GM19239 (cell line): Measurements from ENCODE around the gene DOCK4.

Experiments
- DNase-seq: peaks from one replicate; pipeline ENCODE4 v3.0.0; 2011; ENCODE audit warnings: low spot score; ENCODE audit not compliant: insufficient read length
- FAIRE-seq: peaks from 2 replicates; lab custom pipeline; 2011; peaks lifted over from hg19 to GRCh38; lab: Jason Lieb, UNC

Gene DOCK4

GRCh38 chr7:111730476-111731300 lies 475.5 kb downstream of the DOCK4 start:
- DNase-seq (peak; percentile 8), FAIRE-seq (peak; percentile 23)

- no peak for FAIRE-seq
- no peak for DNase-seq
Measured at GRCh38 chr7:111730057-111730456, 476.1 kb downstream of the DOCK4 start.

- no peak for FAIRE-seq
- DNase-seq = no peak
Measured at GRCh38 chr7:111729483-111729882, 476.7 kb downstream of the DOCK4 start.

GRCh38 chr7:111728635-111728995 lies 477.6 kb downstream of the DOCK4 start:
- no peak for FAIRE-seq

GRCh38 chr7:111727905-111728634 lies 478.1 kb downstream of the DOCK4 start:
- DNase-seq (no peak), FAIRE-seq (no peak)

More at GRCh38 chr7:111728635-111728995, 477.6 kb downstream of the DOCK4 start:
- no peak for DNase-seq

GRCh38 chr7:111718886-111719285 lies 487.3 kb downstream of the DOCK4 start:
- DNase-seq (no peak), FAIRE-seq (no peak)

- no peak for FAIRE-seq
- DNase-seq = no peak
Measured at GRCh38 chr7:111711426-111712065, 494.7 kb downstream of the DOCK4 start.

GRCh38 chr7:111710839-111711380 lies 495.3 kb downstream of the DOCK4 start:
- no peak for FAIRE-seq

GRCh38 chr7:111708072-111708471 lies 498.1 kb downstream of the DOCK4 start:
- no peak for FAIRE-seq

More at GRCh38 chr7:111710839-111711380, 495.3 kb downstream of the DOCK4 start:
- DNase-seq = no peak

GRCh38 chr7:111705807-111706206 lies 500.4 kb downstream of the DOCK4 start:
- FAIRE-seq (no peak), DNase-seq (no peak)

More at GRCh38 chr7:111708072-111708471, 498.1 kb downstream of the DOCK4 start:
- DNase-seq = no peak

- no peak for FAIRE-seq
- DNase-seq = no peak
Measured at GRCh38 chr7:111697771-111698170, 508.4 kb downstream of the DOCK4 start.

- DNase-seq (no peak), FAIRE-seq (no peak)
Measured at GRCh38 chr7:111694376-111694775, 511.8 kb downstream of the DOCK4 start.

GRCh38 chr7:111690364-111691111 lies 515.7 kb downstream of the DOCK4 start:
- DNase-seq (no peak), FAIRE-seq (no peak)

- no peak for FAIRE-seq
- DNase-seq = no peak
Measured at GRCh38 chr7:111685349-111685748, 520.9 kb downstream of the DOCK4 start.

- FAIRE-seq (no peak), DNase-seq (no peak)
Measured at GRCh38 chr7:111682588-111683340, 523.4 kb downstream of the DOCK4 start.

GRCh38 chr7:111681242-111681641 lies 525.0 kb downstream of the DOCK4 start:
- no peak for FAIRE-seq
- no peak for DNase-seq

GRCh38 chr7:111678986-111679385 lies 527.2 kb downstream of the DOCK4 start:
- no peak for FAIRE-seq

GRCh38 chr7:111678281-111678680 lies 527.9 kb downstream of the DOCK4 start:
- FAIRE-seq (no peak), DNase-seq (no peak)

More at GRCh38 chr7:111678986-111679385, 527.2 kb downstream of the DOCK4 start:
- no peak for DNase-seq

GRCh38 chr7:111677848-111678247 lies 528.4 kb downstream of the DOCK4 start:
- FAIRE-seq (no peak), DNase-seq (no peak)
